Common myeloid progenitor, CD34-positive (primary cell): ENCODE results near the gene GRK3.

Experiments
- CTCF ChIA-PET: fragments of 350-600 bp; sonication (Branson Sonifier 250); formaldehyde crosslinking; loops from one replicate; lab custom pipeline; 2021; ENCODE audit warnings: antibody characterized with exemption; lab: Charles Lee
- POLR2A ChIA-PET: fragments of 350-600 bp; sonication (Branson Sonifier 250); formaldehyde crosslinking; loops from one replicate; lab custom pipeline; 2021; ENCODE audit warnings: antibody characterized with exemption; lab: Charles Lee
- DNase-seq, 3 donors: peaks; one replicate each; pipeline versions ENCODE4 v3.0.0 to v3.0.0-alpha.2; 2013
- H3K27ac ChIP-seq, 2 experiments: 1 replicate in 1 of 2; 2 replicates in 1 of 2; pipeline ENCODE4 v1.7.0; 2013; ENCODE audit warnings: inconsistent platforms in 2 of 2, low read length in 2 of 2, mild to moderate bottlenecking in 2 of 2, low read depth in 1 of 2, moderate library complexity in 1 of 2; ENCODE audit not compliant: severe bottlenecking in 2 of 2, insufficient read depth in 1 of 2, poor library complexity in 1 of 2
- H3K27me3 ChIP-seq, 5 experiments: replicated peaks in 2 of 5; 1 replicate in 3 of 5; 2 replicates in 2 of 5; pipeline versions ENCODE4 v1.6.1 to v1.7.0; 2013; ENCODE audit warnings: low read length in 4 of 5, mild to moderate bottlenecking in 2 of 5, moderate library complexity in 2 of 5, inconsistent platforms in 1 of 5; ENCODE audit not compliant: insufficient read depth in 5 of 5, control insufficient read depth in 4 of 5
- H3K36me3 ChIP-seq, 4 experiments: 1 replicate in 2 of 4; 2 replicates in 2 of 4; pipeline versions ENCODE4 v1.6.1 to v1.7.0; 2013; ENCODE audit warnings: low read length in 3 of 4, control low read depth in 1 of 4, mild to moderate bottlenecking in 1 of 4; ENCODE audit not compliant: control insufficient read depth in 4 of 4, insufficient read depth in 4 of 4
- H3K4me1 ChIP-seq, 4 experiments: 1 replicate in 3 of 4; 2 replicates in 1 of 4; pipeline versions ENCODE4 v1.6.1 to v1.7.1; 2013; ENCODE audit warnings: low read length in 3 of 4, mild to moderate bottlenecking in 3 of 4, control low read depth in 1 of 4, inconsistent platforms in 1 of 4, moderate library complexity in 1 of 4; ENCODE audit not compliant: control insufficient read depth in 4 of 4, insufficient read depth in 4 of 4; ENCODE audit errors: control extremely low read depth in 1 of 4
- H3K4me3 ChIP-seq, 7 experiments: 1 replicate in 4 of 7; 2 replicates in 3 of 7; pipeline versions ENCODE4 v1.5.1 to v1.7.0; 2013; ENCODE audit warnings: mild to moderate bottlenecking in 7 of 7, low read length in 6 of 7, moderate library complexity in 6 of 7, inconsistent platforms in 2 of 7, low read depth in 2 of 7, control low read depth in 1 of 7; ENCODE audit not compliant: insufficient read depth in 4 of 7, control insufficient read depth in 1 of 7; ENCODE audit errors: extremely low read depth in 1 of 7
- H3K9me3 ChIP-seq, 5 experiments: 1 replicate in 4 of 5; 2 replicates in 1 of 5; pipeline versions ENCODE4 v1.6.1 to v1.7.1; 2013; ENCODE audit warnings: low read length in 4 of 5, mild to moderate bottlenecking in 2 of 5, inconsistent platforms in 1 of 5, low read depth in 1 of 5, moderate library complexity in 1 of 5; ENCODE audit not compliant: control insufficient read depth in 4 of 5, insufficient read depth in 2 of 5; ENCODE audit errors: control extremely low read depth in 1 of 5
- WGBS: methylation state at CpG from one replicate; pipeline ENCODE4 v1.1.5; 2013; ENCODE audit not compliant: insufficient coverage; 5-methylcytosine and 5-hydroxymethylcytosine counted together

Gene GRK3

GRCh38 chr22:25741692-25742626 lies 177.5 kb downstream of the GRK3 start, which contains the start of gene MYO18B:
TSS of gene MYO18B (plus strand) at chr22:25742188. CDS start at chr22:25761093, 18,905 bp downstream.
- H3K27ac ChIP-seq, result peak within 1 kb of the TSS in 1 of 2 experiments; percentile 70
- ChIA-PET CTCF (interaction anchor here (0.7 to 1.2 kb wide), 3 partner anchors 12 to 40 kb away, joined by 3 read pairs; no protein-coding TSS in a partner anchor), POLR2A (no interaction called here)
- peaks cover 0 to 11% (median 2%) of the 10 kb centered on the region in 4 experiments for H3K4me1 ChIP-seq
- H3K4me3 ChIP-seq, result no peak within 1 kb of the TSS
- no peak for DNase-seq
- no peaks in the 10 kb centered on the region for H3K9me3 ChIP-seq
- no peaks in the 10 kb centered on the region for H3K27me3 ChIP-seq
- 95% methylated on average over 31 of the region's 36 CpGs for WGBS
- H3K36me3 ChIP-seq, result no peaks in the 10 kb centered on the region

- DNase-seq, result no peak
- ChIA-PET CTCF (interaction anchor here (0.9 to 1.2 kb wide), 2 partner anchors 10 to 41 kb away, joined by 3 read pairs; no protein-coding TSS in a partner anchor), POLR2A (no interaction called here)
- no peaks in the 10 kb centered on the region for H3K36me3 ChIP-seq
- H3K9me3 ChIP-seq, result no peaks in the 10 kb centered on the region
- no peaks in the 10 kb centered on the region for H3K27me3 ChIP-seq
- peaks cover 0 to under 1% (median 0%) of the 10 kb centered on the region in 4 experiments for H3K4me1 ChIP-seq
- H3K4me3 ChIP-seq, result no peak overlapping the region
- peak overlapping the region in 1 of 2 experiments; percentile 70 for H3K27ac ChIP-seq
- WGBS, result 94% methylated on average over 6 of the region's 6 CpGs
These were observed 178.6 kb downstream of the GRK3 start for GRCh38 chr22:25742918-25743708.

GRCh38 chr22:25744694-25745093 lies 180.2 kb downstream of the GRK3 start:
- CTCF ChIA-PET, result no interaction called here
- Histone ChIP-seq H3K27me3 (peaks cover 0 to 3% (median 0%) of the 10 kb centered on the region in 5 experiments), H3K36me3 (no peaks in the 10 kb centered on the region), H3K9me3 (no peaks in the 10 kb centered on the region), H3K4me1 (peaks cover 0 to 8% (median 0%) of the 10 kb centered on the region in 4 experiments), H3K4me3 (no peak overlapping the region), H3K27ac (no peak overlapping the region)
- DNase-seq, result no peak
- POLR2A ChIA-PET, result interaction anchor here (0.6 kb wide), 1 partner anchor 102 kb away, joined by 3 read pairs; no protein-coding TSS in a partner anchor
- WGBS, result 100% methylated on average over 3 of the region's 4 CpGs

- no peak overlapping the region for H3K27ac ChIP-seq
- H3K27me3 ChIP-seq, result peaks cover 0 to 5% (median 0%) of the 10 kb centered on the region in 5 experiments
- no peak for DNase-seq
- ChIA-PET CTCF (no interaction called here), POLR2A (interaction anchor here (0.7 to 1.0 kb wide), 2 partner anchors 9 to 54 kb away, joined by 3 to 4 read pairs; no protein-coding TSS in a partner anchor)
- no peaks in the 10 kb centered on the region for H3K9me3 ChIP-seq
- WGBS, result 98% methylated on average over 7 of the region's 7 CpGs
- H3K4me3 ChIP-seq, result no peak overlapping the region
- peaks cover 0 to 9% (median 0%) of the 10 kb centered on the region in 4 experiments for H3K4me1 ChIP-seq
- no peaks in the 10 kb centered on the region for H3K36me3 ChIP-seq
These were observed 181.0 kb downstream of the GRK3 start for GRCh38 chr22:25745341-25746011.

- no peaks in the 10 kb centered on the region for H3K9me3 ChIP-seq
- H3K36me3 ChIP-seq, result no peaks in the 10 kb centered on the region
- no peak overlapping the region for H3K27ac ChIP-seq
- no CpG with 5 or more reads among the region's 1 CpG for WGBS
- no peak overlapping the region for H3K4me3 ChIP-seq
- POLR2A ChIA-PET, result interaction anchor here (0.7 to 1.0 kb wide), 2 partner anchors 9 to 55 kb away, joined by 3 to 4 read pairs; no protein-coding TSS in a partner anchor
- DNase-seq, result no peak
- H3K4me1 ChIP-seq, result peaks cover 0 to 13% (median 0%) of the 10 kb centered on the region in 4 experiments
- H3K27me3 ChIP-seq, result peaks cover 0 to 5% (median 0%) of the 10 kb centered on the region in 5 experiments
- CTCF ChIA-PET, result no interaction called here
These were observed 181.5 kb downstream of the GRK3 start for GRCh38 chr22:25746012-25746373.

GRCh38 chr22:25747245-25747944 lies 182.9 kb downstream of the GRK3 start:
- H3K4me1 ChIP-seq, result peaks cover 0 to 14% (median 0%) of the 10 kb centered on the region in 4 experiments
- WGBS, result 89% methylated on average over 7 of the region's 8 CpGs
- no peak for DNase-seq
- ChIA-PET POLR2A (no interaction called here), CTCF (no interaction called here)
- no peak overlapping the region for H3K27ac ChIP-seq
- H3K9me3 ChIP-seq, result no peaks in the 10 kb centered on the region
- H3K36me3 ChIP-seq, result no peaks in the 10 kb centered on the region
- peaks cover 0 to 5% (median 0%) of the 10 kb centered on the region in 5 experiments for H3K27me3 ChIP-seq
- no peak overlapping the region for H3K4me3 ChIP-seq
